HG02759 (cell line): ENCODE data around the gene RIPPLY2.
"Not testable (repeated sequence)": the region's sequence is repeated elsewhere in the genome, so short reads cannot be mapped to it uniquely, and the experiment has no call there.

ENCODE experiments used
- ATAC-seq: cut with Tn5 transposase; IDR thresholded peaks from one replicate; pipeline ENCODE4 v1.9.1; 2021; ENCODE audit warnings: mild to moderate bottlenecking, moderate library complexity; ENCODE audit not compliant: unreplicated experiment

The RIPPLY2 gene

GRCh38 chr6:83897094-83897493, 43.9 kb downstream of the RIPPLY2 start:
- ATAC-seq: not testable (repeated sequence)

GRCh38 chr6:83901624-83902023, 48.5 kb downstream of the RIPPLY2 start:
- no peak for ATAC-seq

- no peak for ATAC-seq
These were observed 51.2 kb downstream of the RIPPLY2 start for GRCh38 chr6:83904395-83904794.

- no peak for ATAC-seq
These were observed 52.5 kb downstream of the RIPPLY2 start for GRCh38 chr6:83905648-83906047.
